Testis (tissue), 3 donors: ENCODE results near the gene FNIP1. TPM values are rescaled to one million over a fixed set of nuclear protein-coding genes. Genes with fewer than 3 reads are reported as not detected.
A peak's percentile ranks its signal among the peaks of the same experiment; 100 is the strongest.

Experiments
- DNase-seq: peaks from one replicate; pipeline ENCODE4 v3.0.0-alpha.2; 2019
- H3K27ac ChIP-seq, 2 donors: fragments of 200-600 bp; sonication (generic); one replicate each; pipeline ENCODE4 v1.5.1; 2019
- H3K27me3 ChIP-seq: fragments of 200-600 bp; sonication (generic); one replicate; pipeline ENCODE4 v1.5.1; 2019
- H3K36me3 ChIP-seq: fragments of 200-600 bp; sonication (generic); one replicate; pipeline ENCODE4 v1.5.1; 2017; ENCODE audit warnings: low read depth; ENCODE audit errors: missing control alignments
- H3K4me1 ChIP-seq: fragments of 200-600 bp; sonication (generic); one replicate; pipeline ENCODE4 v1.5.1; 2019
- H3K4me3 ChIP-seq, 2 donors: fragments of 200-600 bp; sonication (generic); one replicate each; pipeline ENCODE4 v1.5.1; 2017 to 2019
- H3K9me3 ChIP-seq: fragments of 200-600 bp; sonication (generic); one replicate; pipeline ENCODE4 v1.5.1; 2017
- POLR2A ChIP-seq: fragments of 450-650 bp; IDR thresholded peaks from one replicate; pipeline ENCODE4 v1.6.1; 2017; ENCODE audit warnings: antibody characterized with exemption, mild to moderate bottlenecking, moderate library complexity
- WGBS, 2 donors: methylation state at CpG; one replicate each; pipeline ENCODE4 v1.1.5; 2018; 5-methylcytosine and 5-hydroxymethylcytosine counted together
- intact Hi-C: fragments of 100-400 bp; cut with DNase I; formaldehyde crosslinking; loops from one replicate; pipeline ENCODE4 v1.15.1; 2023; ENCODE audit warnings: low total_unique reads
- polyA plus RNA-seq: library from polyadenylated mRNA; stranded (reverse); fragments of 350-450 nt; fragmentation: Illumina TruSeq; extraction: RNeasy Lipid Tissue Mini Kit (QIAGEN cat#74804); gene quantifications from one replicate; pipeline ENCODE4 v1.2.3, GENCODE V29; 2014; ENCODE audit warnings: low read depth, low replicate concordance; ENCODE audit not compliant: insufficient read depth
- total RNA-seq, 2 donors: library from RNA; depleted of rRNA; stranded (reverse); fragments of >200 nt; gene quantifications; one replicate each; pipeline ENCODE4 v1.2.3, GENCODE V29; 2016
- TF ChIP-seq, protein P1 (sequence below), 3 experiments: fragments of 450-650 bp in 2 of 3; fragments of 200-600 bp in 1 of 3; sonication (generic) in 1 of 3; IDR thresholded peaks; one replicate each; pipeline ENCODE4 v1.5.1; 2016 to 2019; ENCODE audit warnings: antibody characterized with exemption in 3 of 3, mild to moderate bottlenecking in 2 of 3, moderate library complexity in 1 of 3

FNIP1 gene
- total and polyA plus RNA-seq, 3 donors from 2014 or later = 29.2 to 61.3 (median 60.1) TPM

DNA sequence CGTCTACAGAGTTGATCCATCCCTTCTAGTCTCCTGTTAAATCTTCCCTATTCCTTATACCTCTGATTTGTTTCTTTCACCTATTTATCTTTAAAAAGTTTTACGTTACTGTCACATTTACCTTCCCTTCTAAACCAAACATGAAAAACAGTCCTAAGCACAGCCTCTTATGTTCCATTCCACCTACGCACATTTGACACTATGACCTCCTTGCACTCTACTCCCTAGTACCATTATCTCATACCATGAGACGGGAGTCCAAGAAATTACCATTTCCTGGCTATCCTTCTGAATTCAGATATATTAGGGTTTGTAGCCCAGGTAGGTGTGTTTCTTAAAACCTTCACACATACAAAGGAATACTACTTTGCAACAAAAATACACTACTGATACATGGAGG, 25.1 kb downstream of the FNIP1 start:
- Histone ChIP-seq H3K27ac (peak overlapping the region in 1 of 2 donors; percentile 15), H3K4me1 (peaks cover 8% of the 10 kb centered on the region), H3K9me3 (no peaks in the 10 kb centered on the region), H3K36me3 (no peaks in the 10 kb centered on the region), H3K4me3 (no peak overlapping the region), H3K27me3 (no peaks in the 10 kb centered on the region)
- 66% methylated on average over 4 of the region's 4 CpGs for WGBS, 2 donors
- TF ChIP-seq, protein P1, sequence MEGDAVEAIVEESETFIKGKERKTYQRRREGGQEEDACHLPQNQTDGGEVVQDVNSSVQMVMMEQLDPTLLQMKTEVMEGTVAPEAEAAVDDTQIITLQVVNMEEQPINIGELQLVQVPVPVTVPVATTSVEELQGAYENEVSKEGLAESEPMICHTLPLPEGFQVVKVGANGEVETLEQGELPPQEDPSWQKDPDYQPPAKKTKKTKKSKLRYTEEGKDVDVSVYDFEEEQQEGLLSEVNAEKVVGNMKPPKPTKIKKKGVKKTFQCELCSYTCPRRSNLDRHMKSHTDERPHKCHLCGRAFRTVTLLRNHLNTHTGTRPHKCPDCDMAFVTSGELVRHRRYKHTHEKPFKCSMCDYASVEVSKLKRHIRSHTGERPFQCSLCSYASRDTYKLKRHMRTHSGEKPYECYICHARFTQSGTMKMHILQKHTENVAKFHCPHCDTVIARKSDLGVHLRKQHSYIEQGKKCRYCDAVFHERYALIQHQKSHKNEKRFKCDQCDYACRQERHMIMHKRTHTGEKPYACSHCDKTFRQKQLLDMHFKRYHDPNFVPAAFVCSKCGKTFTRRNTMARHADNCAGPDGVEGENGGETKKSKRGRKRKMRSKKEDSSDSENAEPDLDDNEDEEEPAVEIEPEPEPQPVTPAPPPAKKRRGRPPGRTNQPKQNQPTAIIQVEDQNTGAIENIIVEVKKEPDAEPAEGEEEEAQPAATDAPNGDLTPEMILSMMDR (IDR thresholded peaks at IDR 0.05) = no peak
- no peak for TF ChIP-seq POLR2A
- no peak for DNase-seq
- intact Hi-C loops = no loop called here

DNA sequence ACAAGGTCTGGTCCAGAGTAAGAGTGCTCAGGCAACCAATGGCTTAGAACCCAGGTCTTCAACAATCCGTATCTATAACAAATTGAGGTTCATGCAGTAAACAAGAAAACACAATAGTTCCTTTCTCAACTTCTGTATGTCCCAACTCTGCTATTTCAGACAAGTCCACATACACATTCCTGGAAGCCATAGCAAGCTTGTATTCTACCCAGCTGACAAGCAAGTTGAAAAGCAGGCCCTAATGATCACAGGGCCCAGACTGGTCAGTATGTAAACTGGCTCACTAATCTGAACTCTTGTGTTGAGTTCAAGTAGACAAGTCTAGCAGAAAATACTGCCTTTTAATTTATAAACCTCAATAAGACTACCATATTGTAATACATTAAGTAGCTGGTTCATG, 26.9 kb downstream of the FNIP1 start:
- no peak overlapping the region for H3K4me3 ChIP-seq
- no peaks in the 10 kb centered on the region for H3K36me3 ChIP-seq
- WGBS, 2 donors = 90 to 100% methylated on average over 1 of the region's 1 CpG
- TF ChIP-seq, protein P1 (IDR thresholded peaks at IDR 0.05) = no peak
- no peak for TF ChIP-seq POLR2A
- intact Hi-C loops = no loop called here
- peaks cover 8% of the 10 kb centered on the region for H3K4me1 ChIP-seq
- no peaks in the 10 kb centered on the region for H3K9me3 ChIP-seq
- H3K27ac ChIP-seq = no peak overlapping the region
- DNase-seq = no peak
- no peaks in the 10 kb centered on the region for H3K27me3 ChIP-seq

DNA sequence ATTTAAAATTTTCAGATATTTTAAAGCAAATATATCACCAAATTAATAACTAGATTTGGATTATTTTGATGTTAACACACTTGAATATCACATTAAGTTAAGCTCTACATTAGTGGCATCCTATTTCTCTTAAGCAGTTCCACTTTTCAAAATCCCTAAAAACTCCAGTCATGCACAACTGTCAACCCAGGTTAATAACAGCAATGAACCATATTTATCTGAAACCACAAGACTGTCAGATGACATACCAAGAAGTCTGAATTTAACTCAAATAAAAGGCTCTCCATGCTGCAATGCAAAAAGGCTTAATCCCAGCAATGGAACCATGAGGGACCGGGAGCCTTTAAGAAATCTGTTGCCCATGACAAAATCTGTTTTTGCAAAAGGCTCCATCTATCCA, 27.5 kb downstream of the FNIP1 start:
- H3K4me3 ChIP-seq = no peak overlapping the region
- no peak for DNase-seq
- no peaks in the 10 kb centered on the region for H3K36me3 ChIP-seq
- H3K9me3 ChIP-seq = no peaks in the 10 kb centered on the region
- no peak overlapping the region for H3K27ac ChIP-seq
- WGBS, 2 donors = 97 to 100% methylated on average over 1 of the region's 1 CpG
- TF ChIP-seq POLR2A = no peak
- TF ChIP-seq, protein P1 (IDR thresholded peaks at IDR 0.05) = no peak
- intact Hi-C loops = no loop called here
- no peaks in the 10 kb centered on the region for H3K27me3 ChIP-seq
- peaks cover 8% of the 10 kb centered on the region for H3K4me1 ChIP-seq

DNA sequence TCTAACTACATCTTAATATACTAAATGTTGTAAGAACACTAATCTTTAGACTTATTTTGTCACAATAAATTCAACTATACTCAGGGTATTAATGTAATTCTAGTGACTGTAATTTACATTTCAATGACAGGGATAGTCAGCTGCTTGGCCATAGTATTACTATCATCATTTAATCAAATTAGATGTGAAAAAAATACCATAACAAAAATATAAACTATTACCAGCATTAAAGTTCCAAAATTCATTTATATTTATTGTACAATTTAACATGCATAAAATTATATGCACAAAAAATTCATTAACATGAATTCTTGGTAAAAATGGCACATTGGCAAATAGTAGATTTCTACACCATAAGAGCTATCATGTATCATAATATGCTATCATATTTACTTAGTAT, 28.9 kb downstream of the FNIP1 start:
- no peak overlapping the region for H3K4me3 ChIP-seq
- H3K9me3 ChIP-seq = no peaks in the 10 kb centered on the region
- H3K27me3 ChIP-seq = no peaks in the 10 kb centered on the region
- intact Hi-C loops = no loop called here
- H3K4me1 ChIP-seq = peaks cover 7% of the 10 kb centered on the region
- TF ChIP-seq, protein P1 (IDR thresholded peaks at IDR 0.05) = no peak
- TF ChIP-seq POLR2A = no peak
- H3K36me3 ChIP-seq = no peaks in the 10 kb centered on the region
- no peak for DNase-seq
- H3K27ac ChIP-seq = no peak overlapping the region

DNA sequence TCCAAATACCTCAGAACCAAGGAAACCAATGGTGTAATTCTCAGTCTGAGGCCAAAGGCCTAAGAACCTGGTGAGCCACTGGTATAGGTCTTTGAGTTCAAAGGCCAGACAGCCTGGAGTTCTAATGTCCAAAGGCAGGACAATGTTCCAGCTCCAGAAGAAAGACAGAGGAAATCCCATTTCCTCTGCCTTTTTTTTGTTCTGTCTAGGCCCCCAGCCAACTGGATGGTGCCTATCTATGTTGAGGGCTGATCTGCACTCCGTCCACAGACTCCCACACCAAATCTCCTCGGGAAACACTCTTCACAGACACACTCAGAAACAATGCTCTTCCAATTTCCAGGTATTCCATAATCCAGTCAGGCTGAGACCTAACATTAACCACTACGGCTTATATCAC, 30.1 kb downstream of the FNIP1 start:
- Histone ChIP-seq H3K36me3 (no peaks in the 10 kb centered on the region), H3K4me3 (no peak overlapping the region), H3K27me3 (no peaks in the 10 kb centered on the region), H3K9me3 (no peaks in the 10 kb centered on the region), H3K4me1 (peaks cover 3% of the 10 kb centered on the region), H3K27ac (no peak overlapping the region)
- peak; percentile 31 for DNase-seq
- TF ChIP-seq POLR2A = no peak
- TF ChIP-seq, protein P1 (IDR thresholded peaks at IDR 0.05) = no peak
- 50 to 59% methylated on average over 3 of the region's 3 CpGs for WGBS, 2 donors
- intact Hi-C loops = no loop called here
